COLO668 (cell line): ENCODE data around the gene CXCL8.
"Not testable (repeated sequence)": the region's sequence is repeated elsewhere in the genome, so short reads cannot be mapped to it uniquely, and the experiment has no call there.

Source experiments
- DNase-seq: peaks from one replicate; lab custom pipeline; 2025; ENCODE audit not compliant: unreplicated experiment; lab: John Stamatoyannopoulos, UW

The CXCL8 gene

DNA sequence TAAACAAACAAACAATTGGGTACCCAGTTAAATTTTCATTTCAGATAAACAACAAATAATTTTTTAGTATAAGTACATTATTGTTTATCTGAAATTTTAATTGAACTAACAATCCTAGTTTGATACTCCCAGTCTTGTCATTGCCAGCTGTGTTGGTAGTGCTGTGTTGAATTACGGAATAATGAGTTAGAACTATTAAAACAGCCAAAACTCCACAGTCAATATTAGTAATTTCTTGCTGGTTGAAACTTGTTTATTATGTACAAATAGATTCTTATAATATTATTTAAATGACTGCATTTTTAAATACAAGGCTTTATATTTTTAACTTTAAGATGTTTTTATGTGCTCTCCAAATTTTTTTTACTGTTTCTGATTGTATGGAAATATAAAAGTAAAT, 2.9 kb downstream of the CXCL8 start:
- no peak for DNase-seq

DNA sequence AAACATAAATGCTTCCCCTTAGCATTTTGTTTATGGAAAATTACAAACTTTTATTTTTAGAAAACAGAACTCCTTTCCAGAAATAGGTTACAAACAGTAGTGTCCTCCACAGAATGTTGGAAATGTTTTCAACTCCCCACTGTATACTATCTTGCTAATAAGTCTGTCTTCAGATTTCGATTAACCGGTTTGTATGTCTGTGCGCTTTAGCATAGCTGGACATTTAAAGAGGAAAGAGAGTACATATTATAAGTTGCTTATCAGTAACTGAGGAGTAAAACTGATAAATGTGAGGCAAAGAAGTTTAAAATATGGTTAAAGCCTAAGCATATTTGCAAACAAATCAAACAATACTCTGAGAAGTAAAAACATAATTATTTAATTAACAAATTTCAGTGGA, 3.4 kb downstream of the CXCL8 start:
- no peak for DNase-seq

DNA sequence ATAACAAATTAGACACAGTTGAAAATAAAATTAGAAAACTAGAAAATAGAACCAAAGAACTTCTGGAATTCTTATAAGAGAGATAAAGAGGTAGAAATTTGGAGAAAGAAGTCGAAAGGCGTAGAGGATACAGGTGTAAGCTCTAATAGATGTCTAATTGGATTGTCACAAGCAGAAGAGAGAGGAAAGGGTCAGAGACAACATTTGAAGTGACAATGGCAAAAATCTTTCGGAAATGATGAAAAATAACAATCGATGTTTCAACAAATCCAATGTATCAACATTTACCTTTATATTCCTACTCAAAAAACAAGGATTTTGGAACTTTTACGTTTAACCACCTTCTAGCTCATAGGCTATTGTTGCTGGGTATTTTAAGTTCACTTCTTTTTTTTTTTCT, 3.8 kb downstream of the CXCL8 start:
- DNase-seq, result no peak

DNA sequence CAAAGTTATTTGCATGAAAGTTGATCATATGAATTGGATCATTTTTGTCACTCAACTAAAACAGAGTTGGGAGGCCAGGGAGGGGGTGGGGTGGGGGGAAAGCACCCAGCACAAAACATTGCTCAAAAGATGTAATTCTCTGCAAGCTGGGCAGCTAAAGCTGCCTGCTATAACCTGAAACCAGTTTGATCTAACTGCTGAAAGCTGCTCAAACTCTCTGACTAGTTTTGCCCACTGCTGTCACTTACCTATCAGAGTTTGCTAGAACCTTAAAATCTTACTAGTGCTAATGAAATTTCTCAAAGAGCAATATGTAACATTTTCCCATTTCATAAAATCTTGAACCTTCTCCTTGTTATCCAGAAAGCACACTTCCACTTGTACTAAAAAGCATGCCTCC, 10.4 kb downstream of the CXCL8 start:
- DNase-seq, result no peak

DNA sequence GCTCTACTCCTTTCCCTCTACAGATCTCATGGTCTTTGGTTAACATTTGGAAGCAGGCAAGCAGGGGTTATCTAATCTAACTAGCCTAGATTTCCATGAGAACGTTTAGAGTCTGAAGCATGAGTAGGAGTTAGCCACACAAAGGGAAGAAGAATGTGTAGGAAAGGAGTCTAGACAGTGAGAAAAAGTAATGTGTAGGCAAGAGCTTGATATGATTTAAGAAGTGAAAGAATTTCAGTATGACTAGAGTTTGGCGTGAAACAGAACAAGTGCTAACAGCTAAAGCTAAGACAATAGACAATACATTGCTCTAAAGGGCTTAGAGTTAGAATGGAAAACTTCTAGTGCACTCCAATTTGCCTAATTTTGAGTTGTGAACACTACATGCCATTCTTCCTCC, 10.8 kb downstream of the CXCL8 start:
- DNase-seq, result no peak

DNA sequence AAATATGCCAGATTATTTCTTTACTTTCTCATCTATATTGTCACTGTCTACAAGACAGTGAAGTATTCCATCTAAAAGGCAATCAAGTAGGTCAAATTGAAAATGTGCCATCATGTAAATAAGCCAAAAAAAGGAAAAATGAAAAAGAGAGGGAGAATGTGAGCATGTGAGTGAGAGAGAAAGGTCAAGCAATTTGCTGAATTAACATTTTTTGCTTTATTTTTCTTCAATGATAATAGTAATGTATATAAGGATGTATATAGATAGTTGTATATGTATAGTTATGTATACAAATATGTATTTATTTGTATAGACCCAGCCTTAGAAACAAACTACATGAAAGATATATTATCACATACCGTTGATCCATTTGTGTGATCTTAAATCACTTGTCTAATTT, 11.5 kb downstream of the CXCL8 start:
- no peak for DNase-seq

DNA sequence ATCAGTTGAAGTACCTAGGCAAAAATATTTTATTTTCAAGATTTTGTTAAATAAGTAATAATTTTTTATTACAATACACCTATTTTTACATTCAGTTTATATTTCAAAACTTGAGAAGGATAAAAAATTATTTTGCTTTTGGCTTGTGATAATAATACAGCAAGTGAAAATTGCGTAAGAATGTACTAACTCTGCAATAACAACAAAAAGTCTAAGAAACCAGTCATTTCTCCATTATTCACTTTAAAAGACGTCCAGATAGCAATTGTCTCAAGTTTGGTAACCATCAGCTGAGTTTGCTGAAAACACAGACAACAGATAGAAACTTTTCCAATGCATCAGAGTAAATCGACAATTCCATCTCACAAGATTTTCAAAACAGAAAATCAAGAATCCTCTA, 12.1 kb downstream of the CXCL8 start:
- no peak for DNase-seq

DNA sequence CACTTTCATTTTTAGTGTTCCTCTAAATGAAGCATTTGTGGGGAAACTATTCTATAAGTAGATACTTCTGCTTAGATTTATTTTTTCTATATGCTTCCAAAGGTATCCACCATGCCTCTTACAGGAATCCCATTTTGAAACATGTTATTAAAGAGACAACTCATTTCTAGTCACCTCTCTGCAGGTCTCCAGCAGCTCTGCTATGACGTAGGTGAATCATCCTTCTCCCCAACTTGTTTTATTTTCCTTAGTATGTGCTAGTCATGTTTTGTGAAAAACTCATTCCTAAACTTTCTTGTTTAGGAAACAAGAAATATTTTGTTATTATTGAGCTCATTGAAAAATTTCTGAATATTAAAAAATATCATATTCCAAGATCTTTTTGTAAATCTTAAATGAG, 12.8 kb downstream of the CXCL8 start:
- no peak for DNase-seq

DNA sequence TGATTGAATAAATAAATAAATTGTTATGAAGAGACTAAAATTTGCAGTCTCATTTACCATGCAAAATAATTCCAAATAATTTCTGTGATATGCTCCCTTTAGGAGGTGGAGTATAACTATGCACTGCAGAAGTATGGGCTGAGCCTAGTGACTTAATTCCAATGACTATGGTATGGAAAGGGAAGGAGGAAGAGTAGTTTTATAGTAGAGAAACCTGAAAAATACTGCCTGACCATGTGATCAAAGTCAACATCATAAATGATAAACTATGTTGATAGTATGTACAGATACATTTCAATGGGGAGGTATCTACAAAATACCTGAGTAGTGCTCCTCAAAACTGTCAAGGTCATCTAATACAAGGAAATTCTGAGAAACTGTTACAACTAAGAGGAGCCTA, 14.6 kb downstream of the CXCL8 start:
- DNase-seq, result no peak

DNA sequence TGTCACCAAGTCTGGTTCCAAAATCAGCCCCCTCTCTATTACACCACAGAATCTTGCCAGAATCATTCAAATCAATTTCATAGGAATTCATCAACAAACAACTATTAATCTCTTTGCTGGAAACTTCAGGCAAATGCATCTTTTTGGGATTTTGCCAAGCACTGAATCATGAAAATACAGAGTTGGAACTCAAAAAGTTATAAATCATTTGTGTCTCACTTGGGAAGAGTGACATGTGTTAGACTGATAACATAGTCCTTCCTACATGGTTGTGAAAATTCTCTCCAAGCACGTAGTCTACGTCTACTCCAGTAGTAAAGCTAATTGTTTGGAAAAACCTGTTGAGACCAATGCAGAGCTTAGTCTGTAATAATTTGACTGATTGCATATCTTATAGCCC, 19.0 kb downstream of the CXCL8 start:
- no peak for DNase-seq

DNA sequence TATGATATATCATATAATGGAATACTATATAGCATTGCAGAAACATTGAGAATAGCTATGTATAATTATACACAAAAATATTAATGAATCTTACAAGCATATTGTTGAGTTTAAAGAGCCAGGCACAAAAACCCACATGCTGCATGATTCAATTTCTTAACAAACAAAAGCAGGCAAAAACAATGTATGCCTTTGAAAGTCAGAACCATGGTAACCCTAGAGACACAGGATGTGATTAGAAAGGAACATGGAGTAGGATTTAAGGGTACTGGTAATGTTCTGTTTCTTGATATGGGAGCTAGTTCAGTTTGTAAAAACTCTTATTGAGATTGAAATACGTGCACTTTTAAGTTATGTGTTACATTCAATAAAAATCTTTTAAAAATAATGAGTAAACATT, 21.5 kb downstream of the CXCL8 start:
- DNase-seq, result no peak

DNA sequence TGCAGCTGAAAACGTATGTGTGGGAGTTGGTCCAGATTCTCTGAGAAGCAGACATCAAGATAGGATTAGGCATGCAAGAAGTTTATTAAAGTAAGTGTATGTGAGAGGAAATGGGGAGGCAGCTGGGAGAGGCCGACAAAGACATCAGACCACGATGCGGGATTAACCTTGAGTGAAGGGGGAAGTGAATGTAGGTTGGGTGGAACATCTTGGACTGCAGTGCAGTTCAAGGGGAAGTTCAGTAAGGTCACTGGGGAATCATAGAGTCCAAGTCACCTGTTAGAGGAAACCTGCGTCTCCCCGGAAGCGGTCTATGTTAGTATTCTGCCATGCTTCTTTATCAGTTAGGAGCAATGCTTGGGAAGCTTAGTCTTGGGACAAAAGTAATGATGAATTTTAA, 22.0 kb downstream of the CXCL8 start:
- DNase-seq, result no peak

DNA sequence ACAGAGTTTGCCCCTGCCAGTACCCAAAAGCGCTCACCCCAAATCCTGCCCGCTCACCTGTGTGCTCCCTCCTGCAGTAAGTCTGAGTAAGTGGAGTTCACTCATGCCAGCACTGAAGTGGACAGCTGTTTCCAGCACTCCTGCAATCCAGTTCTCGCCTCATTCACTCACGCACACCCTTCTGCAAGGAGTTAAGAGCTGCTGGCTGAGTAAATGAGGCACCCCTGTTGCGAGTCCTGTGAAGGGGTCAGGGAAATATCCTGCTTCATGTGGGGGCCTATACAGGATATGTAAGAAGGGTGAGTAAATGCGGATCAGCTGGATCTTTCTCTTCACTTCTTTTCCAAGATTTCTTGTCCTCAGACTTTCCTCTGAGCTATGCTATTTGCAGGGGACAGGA, 23.5 kb downstream of the CXCL8 start:
- no peak for DNase-seq

DNA sequence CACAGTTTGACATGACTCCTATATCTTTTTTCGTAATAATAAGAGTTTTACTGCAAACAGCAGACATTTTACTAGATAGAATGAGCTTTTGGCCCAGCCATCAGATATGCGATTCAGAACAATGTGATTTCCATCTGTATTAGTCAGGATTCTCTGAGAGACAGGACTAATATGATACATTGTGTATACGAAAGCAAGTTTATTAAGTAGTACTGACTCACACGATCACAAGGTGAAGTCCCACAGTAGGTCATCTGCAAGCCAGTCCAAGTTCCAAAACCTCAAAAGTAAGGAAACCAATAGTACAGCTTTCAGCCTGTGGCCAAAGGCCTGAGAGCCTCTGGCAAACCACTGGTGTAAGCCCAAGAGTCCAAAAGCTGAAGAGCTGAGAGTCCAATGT, 24.1 kb downstream of the CXCL8 start:
- no peak for DNase-seq

DNA sequence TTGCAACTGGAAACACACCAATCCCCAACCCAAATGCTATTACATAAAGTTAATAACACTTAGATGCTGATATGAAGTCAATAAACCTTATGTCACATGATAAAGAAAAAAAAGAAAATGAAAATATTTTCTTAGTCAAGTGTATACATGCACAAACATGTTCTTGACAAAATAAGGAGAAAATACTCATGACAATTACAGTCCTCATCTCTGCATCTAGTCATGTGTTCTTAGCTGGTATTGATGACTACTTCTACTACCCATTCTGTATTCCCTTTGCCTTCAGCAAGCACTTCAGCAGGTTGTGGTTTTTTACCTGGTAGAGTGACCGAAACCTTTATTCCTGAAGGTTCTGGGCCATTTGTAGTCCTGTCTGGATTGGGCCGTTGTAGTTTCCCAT, 24.9 kb downstream of the CXCL8 start:
- DNase-seq, result no peak

DNA sequence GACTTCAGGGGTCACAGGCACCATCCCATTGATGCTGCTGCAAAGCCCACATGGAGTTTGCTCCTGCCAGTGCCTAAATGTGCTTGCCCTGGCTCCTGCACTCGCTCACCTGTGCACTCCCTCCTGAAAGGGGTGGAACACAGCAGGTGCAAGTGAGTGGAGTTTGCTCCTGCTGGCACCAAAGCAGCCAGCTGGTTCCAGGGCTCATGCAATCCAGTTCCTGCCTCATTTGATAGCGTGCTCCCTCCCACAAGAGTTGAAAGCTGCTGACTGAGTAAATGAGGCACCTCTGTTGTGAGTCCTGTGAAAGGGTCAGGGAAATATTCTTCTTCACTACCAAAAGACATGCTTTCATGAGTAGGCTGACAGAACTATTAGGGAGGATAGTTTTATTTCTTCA, 30.5 kb downstream of the CXCL8 start:
- peak; percentile 85 for DNase-seq

DNA sequence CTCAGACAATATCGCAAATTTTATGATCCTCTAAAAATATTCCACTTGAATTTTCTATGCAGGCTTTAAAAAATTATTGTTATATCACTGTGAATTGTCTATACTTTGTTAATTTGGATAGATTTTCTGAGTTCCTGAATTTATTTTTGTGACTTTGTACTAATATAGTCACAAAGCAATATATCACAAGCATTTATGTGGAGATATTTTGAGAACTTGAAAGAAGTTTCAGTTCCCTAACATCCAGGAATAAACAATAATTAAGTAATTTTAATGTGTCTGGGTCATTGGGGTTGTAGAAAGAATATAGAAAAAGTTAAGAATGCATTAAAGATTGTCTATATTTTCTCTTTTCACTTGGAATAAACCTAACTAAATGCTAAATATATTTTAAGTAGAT, 32.0 kb downstream of the CXCL8 start:
- DNase-seq, result no peak

DNA sequence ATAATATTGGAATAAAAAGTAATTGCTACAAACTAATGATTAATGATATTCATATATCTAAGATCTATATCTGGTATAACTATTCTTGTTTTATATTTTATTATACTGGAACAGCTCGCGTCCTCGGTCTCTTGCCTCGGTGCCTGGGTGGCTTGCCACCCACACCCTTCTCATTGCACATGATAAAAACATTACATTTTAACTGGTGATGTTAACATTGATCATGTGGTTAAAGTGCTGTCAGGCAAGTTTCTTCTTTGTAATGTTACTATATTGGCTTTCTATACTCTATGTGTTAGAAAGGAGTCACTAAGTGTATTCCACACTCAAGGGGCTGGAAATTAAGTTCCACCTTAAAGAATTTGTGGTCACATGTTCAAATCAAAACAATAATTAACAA, 34.0 kb downstream of the CXCL8 start:
- not testable (repeated sequence) for DNase-seq

DNA sequence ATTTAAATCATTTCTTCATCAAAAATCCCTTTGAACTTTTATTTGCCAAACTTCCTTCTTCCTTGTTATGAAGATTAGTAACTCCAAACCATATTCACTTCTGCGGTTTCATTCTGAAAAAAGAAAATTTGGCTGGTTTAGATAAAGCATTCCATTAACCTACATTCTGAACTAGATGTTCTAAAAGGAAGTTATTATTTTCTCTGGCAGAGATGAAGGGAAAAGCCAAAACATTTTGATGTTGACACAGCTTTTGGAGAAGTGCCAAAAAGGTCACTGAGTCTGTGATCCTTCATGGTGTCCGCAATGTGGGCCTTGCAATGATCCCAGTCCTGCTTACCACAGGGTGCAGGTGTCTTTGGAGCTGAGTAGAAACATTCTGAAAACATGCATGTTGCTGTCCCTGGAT, 36.0 kb downstream of the CXCL8 start:
- peak; percentile 60 for DNase-seq

DNA sequence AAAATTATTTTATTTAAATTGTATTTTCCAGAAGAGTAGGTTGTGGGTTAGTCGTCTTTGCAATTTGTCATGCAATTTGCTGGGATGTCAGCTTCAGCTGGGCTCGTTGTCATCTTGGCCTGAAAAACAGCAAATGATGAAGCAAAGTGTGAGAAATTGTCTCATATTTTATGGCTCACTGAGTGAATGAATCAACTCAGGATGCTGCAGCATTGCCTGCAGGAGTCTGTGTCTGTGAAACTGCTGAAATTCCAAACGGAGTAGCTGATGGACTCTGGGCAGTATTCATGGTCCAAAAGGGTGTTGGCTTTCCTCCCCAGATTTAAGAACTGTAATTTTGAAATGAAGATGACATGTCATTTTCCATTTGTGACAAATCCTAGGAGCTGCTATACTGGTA, 37.2 kb downstream of the CXCL8 start:
- DNase-seq, result no peak

DNA sequence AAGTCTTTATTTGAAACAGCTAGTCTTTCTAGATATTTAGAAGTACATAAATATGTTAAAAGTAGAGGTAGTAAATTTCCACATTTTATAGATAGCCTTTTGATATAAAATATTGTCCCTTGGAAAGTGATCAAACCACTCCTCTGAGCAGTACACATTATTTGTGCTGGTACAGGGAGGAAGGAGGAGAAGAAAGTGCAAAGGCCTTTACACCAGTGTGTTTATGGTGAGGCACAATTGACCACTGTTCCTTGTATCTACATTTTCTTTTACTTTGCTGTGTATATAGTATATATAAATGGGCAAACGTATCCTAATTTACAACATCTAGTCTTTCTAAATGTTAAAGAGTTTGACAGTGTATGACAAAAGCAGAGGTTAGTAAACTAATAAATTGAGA, 39.9 kb downstream of the CXCL8 start:
- DNase-seq, result no peak

DNA sequence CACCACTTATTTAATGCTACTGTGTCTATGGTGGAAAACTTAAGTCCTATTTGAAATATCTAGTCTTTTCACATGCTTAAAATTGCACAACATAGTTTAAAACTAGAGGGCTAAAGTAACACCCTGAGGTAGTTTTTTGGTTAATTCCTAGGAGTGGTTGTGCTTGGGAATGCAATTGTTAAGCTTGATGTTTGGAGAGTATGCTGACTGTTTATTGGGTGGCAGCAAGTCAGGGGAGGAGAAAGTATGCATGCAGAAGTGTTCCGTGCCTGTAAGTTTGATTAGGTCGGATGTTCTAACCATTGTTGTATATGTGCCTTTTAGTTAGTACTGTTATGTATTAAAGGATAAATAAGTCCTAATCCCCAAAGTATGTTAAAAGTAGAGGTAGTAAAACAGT, 40.5 kb downstream of the CXCL8 start:
- no peak for DNase-seq

DNA sequence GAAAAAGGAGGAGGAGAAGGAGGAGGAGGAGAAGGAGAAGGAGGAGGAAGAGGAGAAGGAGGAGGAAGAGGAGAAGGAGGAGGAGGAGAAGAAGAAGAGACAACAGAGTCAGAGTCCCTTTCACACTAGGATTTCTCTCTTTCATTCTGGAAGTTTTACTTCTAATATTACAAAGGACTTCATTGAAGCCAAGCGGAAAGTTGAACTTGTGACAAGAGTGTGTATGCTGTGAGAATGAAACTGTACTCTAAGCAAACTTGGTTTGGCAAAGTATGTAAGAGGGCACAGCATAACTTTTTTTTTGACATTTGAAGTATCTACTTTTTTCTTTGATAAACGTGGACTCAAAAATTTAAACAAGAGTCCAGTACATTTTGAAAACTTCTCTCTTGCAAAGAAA, 48.0 kb downstream of the CXCL8 start:
- DNase-seq, result no peak
